AML-193 (cell line): Measurements from ENCODE around the gene TTBK1.

ENCODE experiments used
- DNase-seq, 2 experiments: peaks; one replicate each; lab custom pipeline; 2025; lab: John Stamatoyannopoulos, UW

Gene TTBK1

GRCh38 chr6:43223175-43223574 lies 20.1 kb upstream of the TTBK1 start:
- no peak for DNase-seq

DNA sequence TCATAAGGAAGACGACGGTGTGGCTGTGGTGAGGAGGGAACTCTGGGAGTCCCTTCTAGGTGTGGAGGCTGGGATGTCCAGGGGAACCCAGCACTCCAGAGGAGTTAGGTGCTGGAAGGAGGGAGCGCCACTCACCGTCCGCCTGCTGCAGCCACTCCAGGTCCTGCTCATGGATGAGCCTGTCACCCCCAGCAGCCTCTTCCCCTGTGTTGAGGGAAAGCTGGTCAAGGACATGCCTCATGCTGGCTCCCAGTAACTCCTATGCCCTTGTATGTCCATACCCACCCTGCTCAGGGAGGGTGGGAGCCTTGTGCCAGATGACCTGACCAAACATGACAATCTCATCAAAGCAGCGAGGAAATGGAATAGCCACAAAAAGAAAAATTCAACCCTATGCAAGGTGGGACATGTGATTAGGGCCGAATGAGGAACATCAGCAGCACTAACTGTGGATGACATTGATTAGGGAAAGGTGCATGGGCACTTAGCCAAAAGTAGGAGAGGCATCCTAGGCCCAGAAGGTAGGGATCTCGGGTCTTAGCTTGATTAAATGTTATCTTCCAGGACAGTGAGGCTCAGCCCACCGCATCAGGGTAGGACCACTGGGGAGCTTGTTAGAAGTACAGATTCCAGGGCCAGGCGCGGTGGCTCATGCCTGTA lies 17.0 kb upstream of the TTBK1 start:
- no peak for DNase-seq

- DNase-seq: peak; percentile 54 to 71
Measured at GRCh38 chr6:43228951-43229802, 14.1 kb upstream of the TTBK1 start, which contains the start of gene DNPH1. TSS of gene DNPH1 (minus strand) at chr6:43229481. CDS start at chr6:43229456, 25 bp downstream.

- no peak for DNase-seq
Measured at GRCh38 chr6:43229803-43230620, 13.3 kb upstream of the TTBK1 start.

DNA sequence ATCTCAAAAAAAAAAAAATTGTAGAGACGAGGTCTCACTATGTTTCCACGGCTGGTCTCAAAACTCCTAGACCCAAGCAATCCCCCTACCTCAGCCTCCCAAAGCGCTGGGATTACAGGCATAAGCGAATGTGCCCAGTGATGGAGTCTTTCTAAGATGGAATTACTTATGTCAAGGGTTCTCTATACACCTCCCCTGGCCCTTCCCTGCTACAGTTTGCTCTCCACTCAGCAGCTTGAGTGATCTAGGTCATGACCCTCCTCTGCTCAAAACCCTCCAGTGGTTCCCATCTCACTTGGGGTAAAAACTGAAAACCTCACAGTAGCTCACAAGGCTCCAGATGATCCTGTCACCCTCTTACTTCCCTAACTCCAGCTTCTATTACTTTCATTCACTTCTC lies 12.2 kb upstream of the TTBK1 start:
- DNase-seq: no peak

- DNase-seq: no peak
Measured at GRCh38 chr6:43231735-43232450, 11.4 kb upstream of the TTBK1 start.

DNA sequence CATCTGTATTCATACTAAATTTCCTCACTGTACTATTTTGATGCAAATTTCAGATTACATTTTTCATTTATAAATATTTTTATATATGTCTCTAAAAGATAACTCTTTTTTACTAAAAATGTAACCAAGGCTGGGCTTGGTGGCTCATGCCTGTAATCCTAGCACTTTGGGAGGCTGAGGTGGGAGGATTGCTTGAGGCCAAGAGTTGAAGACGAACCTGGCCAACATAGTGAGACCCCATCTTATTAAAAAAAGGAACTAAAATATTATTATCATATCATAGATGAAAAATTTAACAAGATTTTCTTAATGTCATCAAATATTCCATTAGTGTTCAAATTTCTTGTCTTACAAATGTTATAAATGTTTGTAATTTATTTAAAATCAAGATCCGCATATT lies 7.4 kb upstream of the TTBK1 start:
- no peak for DNase-seq

DNA sequence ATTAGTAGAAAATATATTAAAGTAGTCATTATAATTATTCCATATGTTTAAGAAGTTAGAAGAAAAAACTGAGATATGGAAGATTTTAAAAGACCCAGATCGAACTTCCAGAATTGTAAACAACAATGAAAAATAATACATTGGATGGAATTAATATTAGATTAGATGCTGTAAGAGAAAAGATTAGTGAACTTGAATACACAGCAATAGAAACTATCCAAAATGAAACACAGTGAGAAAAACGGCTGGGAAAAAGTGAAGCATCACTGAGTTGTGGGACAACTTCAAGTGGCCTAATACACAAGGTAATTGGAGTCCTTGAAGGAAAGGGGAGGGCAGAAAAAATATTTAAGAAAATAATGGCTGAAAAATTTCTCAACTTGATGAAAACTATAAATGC lies 4.2 kb upstream of the TTBK1 start:
- DNase-seq: no peak

- no peak for DNase-seq
Measured at GRCh38 chr6:43240950-43241349, 2.3 kb upstream of the TTBK1 start.

- DNase-seq: no peak
Measured at GRCh38 chr6:43241446-43241845, 1.8 kb upstream of the TTBK1 start.

- no peak for DNase-seq
Measured at GRCh38 chr6:43243664-43244321, 512 bp downstream of the TTBK1 start.

DNA sequence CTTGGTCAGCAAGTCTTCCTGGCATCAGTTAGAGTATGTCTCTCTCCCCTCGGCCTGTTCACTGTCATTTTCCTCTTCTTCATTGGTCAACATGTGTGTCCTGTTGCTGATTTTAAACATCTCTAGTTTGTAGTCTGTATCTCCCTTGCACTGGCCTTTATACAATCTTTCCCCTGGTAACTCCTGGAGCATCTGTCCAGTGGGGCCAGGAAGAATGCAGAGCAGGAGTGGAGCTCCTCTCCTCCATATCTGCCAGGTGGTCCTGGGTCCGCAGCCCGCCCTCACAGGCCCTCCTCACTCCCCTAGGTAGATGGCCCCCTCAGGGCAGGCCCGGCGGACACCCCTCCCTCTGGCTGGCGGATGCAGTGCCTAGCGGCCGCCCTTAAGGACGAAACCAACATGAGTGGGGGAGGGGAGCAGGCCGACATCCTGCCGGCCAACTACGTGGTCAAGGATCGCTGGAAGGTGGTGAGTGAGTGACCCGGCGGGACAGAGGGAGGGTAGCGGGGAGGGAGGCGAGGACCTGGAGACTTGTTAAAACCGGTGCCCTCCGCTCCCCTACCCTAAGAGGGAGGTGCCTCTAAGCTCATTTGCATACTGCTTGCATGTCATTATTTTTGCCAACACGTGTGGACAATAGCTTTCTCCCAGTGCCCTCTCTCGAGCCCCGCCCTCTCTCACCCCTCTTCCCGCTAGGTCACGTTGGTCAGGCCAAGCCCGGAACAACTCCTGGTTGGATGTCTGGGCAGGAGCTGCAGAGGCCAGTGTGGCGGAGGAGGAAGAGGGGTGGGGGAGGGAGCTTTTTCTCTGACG lies 3.2 kb downstream of the TTBK1 start:
- DNase-seq: no peak

- peak; percentile 58 to 80 for DNase-seq
Measured at GRCh38 chr6:43247114-43247999, 4.1 kb downstream of the TTBK1 start.

- no peak for DNase-seq
Measured at GRCh38 chr6:43248101-43248500, 4.8 kb downstream of the TTBK1 start.

DNA sequence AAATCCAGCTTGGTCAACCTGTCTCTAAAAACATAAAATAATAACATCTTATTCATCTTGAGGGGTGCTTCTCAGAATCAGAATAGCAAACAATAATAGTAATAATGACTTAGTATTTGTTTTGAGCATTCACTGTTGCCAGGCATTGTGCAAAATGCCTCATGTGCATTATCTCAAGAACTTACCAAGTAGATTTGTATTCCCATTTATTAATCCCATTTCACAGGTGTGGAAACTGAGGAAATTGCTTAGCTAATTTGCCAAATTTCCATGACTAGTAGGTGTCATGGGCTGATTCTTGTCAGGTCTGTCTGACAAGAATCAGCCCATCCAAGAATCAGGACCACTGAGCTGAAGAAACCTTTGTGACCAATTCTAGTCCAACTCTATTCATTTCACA lies 5.5 kb downstream of the TTBK1 start:
- no peak for DNase-seq

- no peak for DNase-seq
Measured at GRCh38 chr6:43250992-43251373, 7.7 kb downstream of the TTBK1 start.

- no peak for DNase-seq
Measured at GRCh38 chr6:43253401-43253800, 10.1 kb downstream of the TTBK1 start.

GRCh38 chr6:43254138-43254817 lies 11.0 kb downstream of the TTBK1 start:
- no peak for DNase-seq

GRCh38 chr6:43254846-43255245 lies 11.6 kb downstream of the TTBK1 start:
- no peak for DNase-seq
